Measurements from ENCODE around the gene PPP4C.

PPP4C gene

DNA sequence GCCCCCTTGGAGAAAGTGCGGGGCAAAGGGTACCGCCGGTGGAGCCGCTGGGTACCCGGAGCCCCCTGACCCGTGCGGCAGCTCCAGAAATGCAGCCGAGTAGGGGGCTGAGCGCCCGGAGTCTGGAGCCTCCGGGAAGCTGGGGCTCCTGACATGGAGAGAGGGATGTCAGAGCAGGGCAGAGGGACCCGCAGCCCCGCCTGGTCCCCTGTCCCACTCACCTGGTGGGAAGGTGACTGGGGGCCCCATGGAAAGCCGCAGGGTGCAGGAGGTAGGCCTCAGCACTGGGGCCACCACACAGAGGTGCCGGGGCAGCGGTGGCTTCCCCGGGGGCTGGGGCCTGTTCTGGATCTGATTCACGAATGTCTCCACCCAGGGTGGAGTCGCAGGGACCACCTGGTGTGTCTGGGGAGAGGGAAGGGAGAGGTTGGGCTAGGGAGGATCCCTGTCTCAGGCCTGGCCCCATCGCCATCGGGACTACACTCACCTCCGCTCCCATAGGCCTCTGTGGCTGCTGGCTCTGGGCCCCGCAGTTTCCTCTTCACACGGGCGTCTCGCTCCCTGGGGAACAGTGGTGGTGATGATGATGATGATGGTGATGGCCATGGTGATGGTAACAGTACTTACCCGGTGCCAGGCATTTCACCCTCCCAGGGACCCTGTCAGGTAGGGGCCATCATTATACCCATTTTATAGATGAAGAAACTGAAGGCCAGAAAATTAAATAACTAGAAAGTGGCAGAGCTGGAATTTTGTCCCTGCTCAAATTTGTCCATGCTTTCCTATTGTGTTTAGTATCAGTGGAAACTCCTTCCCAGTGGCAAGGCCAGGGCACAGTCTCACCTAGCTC, 10.7 kb downstream of the PPP4C start:
- no peak overlapping the region for H3K4me3 ChIP-seq (ENCODE audit: low read depth, low read length)
- no peak for TF ChIP-seq CTCF (IDR thresholded peaks at IDR 0.05; ENCODE audit: insufficient read depth, low read depth, low read length, missing control alignments)
- DNase-seq (ENCODE audit: low read depth) = no peak

- no peak overlapping the region for H3K4me3 ChIP-seq (ENCODE audit: low read depth, low read length)
- TF ChIP-seq CTCF (IDR thresholded peaks at IDR 0.05; ENCODE audit: insufficient read depth, low read depth, low read length, missing control alignments) = no peak
- no peak for DNase-seq (ENCODE audit: low read depth)
Observed at GRCh38 chr16:30087181-30087898, 11.5 kb downstream of the PPP4C start.

DNA sequence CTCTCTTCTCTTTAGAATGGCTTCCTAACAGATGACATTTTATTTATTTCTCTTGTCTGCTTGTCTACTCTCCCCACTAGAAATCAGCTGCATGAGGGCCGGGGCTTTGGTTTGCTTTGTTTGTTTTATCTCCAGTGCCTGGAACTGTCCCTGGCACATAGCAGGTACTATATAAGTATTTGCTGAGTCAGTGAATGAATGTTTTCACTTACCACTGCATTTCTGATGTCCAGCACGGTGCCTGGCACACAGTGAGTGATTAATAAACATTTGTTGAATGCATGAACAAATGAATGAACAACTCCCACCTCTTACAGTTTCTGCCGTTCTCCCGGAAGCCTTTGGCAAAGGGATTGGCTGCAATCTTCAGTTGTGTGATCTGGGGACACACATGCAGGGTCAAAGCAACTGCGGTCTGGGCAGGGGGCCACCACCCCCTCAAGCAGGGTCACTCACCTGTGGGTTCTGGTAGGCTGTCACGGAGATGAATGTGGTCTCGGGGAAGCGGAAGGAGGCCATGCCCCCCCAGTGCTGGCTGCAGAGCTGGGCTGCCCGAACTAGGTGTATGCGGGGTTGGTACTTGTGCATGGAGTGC, 12.5 kb downstream of the PPP4C start:
- H3K4me3 ChIP-seq (ENCODE audit: low read depth, low read length) = no peak overlapping the region
- TF ChIP-seq CTCF (IDR thresholded peaks at IDR 0.05; ENCODE audit: insufficient read depth, low read depth, low read length, missing control alignments) = no peak
- DNase-seq (ENCODE audit: low read depth) = no peak

- DNase-seq (ENCODE audit: low read depth) = no peak
- no peak for TF ChIP-seq CTCF (IDR thresholded peaks at IDR 0.05; ENCODE audit: insufficient read depth, low read depth, low read length, missing control alignments)
- no peak overlapping the region for H3K4me3 ChIP-seq (ENCODE audit: low read depth, low read length)
Observed at GRCh38 chr16:30088832-30089624, 13.2 kb downstream of the PPP4C start.

DNA sequence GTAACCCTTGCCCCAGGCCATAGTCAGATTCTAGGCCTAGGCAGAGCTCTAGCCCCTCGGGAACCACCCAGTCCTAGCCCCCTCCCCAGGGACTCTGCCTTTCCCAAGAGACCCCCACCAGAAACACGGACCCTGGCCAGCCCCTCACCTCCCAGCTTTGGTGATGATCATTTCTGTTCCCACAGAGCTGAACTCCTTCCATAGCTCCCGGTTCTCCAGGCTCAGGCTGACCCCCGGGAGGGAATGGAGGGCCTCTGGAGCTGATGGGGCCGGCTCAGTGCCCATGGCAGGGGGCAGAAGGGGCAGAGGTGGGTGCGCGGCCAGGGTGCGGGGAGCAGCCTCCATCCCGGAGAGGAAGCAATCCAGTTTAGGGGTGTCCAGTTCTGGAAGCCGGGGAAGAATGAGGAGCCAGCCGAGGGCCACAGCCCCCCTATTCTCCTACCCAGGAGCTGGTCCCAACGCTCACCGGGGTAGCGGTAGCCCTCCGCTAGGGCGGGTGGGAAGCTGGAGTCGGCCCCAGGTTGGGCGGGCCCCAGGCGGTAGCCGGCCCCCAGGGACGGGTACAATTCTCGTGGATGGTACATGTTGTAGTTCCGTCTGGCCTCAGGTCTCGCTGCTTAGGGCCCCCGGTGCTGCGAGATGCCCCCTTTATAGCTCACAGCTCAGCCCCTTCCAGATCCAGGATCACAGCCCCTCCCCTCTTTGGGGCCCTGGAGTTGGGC, 15.0 kb downstream of the PPP4C start:
- DNase-seq (ENCODE audit: low read depth) = no peak
- no peak for TF ChIP-seq CTCF (IDR thresholded peaks at IDR 0.05; ENCODE audit: insufficient read depth, low read depth, low read length, missing control alignments)
- peak overlapping the region; percentile 70 for H3K4me3 ChIP-seq (ENCODE audit: low read depth, low read length)
